GM21360 (cell line): Measurements from ENCODE around the gene DIP2C.
A peak's percentile ranks its signal among the peaks of the same experiment; 100 is the strongest.
"Not testable (repeated sequence)": the region's sequence is repeated elsewhere in the genome, so short reads cannot be mapped to it uniquely, and the experiment has no call there.

ENCODE experiments used
- ATAC-seq: cut with Tn5 transposase; IDR thresholded peaks from one replicate; pipeline ENCODE4 v1.9.1; 2021; ENCODE audit warnings: mild to moderate bottlenecking, moderate library complexity; ENCODE audit not compliant: unreplicated experiment

The DIP2C gene

DNA sequence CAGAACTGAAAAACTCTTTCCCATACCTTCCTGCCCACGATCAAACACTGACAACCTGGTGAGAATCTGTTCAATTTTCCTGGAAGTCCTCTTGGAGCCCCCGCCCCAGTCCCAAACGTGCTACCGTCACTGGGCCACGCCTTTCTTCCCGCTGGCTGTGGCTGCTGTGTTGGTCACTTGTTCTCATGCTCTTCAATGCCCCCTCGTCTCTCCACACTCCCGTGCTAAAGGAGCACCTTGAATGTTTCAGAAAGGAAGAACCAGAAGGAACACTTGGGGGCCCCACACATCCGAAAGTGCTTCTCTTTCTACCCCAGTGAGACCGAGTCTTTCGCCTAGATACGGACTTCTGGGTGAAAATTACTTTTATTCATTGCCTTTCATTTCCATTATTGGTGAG lies 215.1 kb downstream of the DIP2C start:
- ATAC-seq: no peak

DNA sequence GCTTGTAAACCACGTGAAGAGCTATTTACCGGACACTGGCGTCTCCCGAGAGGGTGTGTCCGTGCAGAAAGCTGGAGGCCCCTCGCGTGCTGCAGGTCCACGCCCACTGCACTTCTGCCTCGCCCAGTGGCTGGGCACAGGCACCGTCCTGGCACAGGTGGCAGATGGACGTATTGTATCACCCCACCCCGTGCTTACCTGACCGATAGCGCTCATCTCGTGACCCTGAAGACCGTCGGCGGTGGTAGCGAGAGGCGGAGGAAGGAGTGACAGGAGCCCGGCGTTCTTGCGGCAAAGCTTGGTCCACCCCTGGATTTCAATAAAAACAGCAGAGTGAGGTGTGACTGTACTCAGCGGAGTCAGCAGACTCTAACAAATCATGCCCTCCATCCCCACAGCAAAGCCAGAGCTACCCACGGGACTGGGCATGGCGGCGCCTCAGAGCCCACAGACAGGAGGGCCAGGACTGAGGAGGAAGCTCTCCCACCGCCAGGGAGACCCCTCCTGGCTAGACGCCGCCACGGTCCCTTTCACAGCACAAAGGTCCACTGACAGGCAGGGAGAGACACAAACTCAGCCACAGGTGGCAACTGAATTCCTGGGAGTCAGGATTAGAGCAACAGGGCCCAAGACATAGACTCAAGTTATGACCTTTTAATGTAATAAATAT lies 217.1 kb downstream of the DIP2C start:
- ATAC-seq: no peak

DNA sequence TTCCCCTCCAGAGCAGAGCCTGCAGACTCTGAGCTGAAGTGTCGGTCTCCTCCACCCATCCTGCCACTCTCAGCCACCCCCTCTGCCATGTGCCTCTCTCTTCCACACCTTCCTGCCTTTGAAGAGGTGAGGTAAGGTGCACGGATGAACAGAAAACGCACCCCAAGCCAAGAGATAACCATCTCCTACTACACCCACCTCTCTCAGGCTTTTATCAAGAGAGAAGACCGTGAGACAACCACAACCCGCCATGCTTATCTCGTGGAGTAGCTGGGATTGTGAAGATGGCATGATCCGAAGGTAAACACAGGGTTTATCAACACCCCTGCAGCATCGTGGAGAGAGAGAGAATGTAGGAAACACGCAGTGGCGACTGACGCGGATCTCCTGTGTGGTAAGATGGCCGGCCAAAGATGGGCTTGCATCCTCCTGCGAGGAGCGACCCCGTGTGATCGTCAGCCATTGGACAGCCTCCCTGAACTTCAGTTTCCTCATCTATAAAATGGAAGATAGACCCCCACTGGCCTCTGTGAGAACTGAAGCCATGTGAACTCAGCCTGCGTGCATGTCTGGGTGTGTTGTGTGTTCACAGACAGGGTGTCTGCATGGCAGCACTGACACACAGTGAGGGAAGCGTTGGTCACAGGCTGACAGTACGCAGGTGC lies 219.0 kb downstream of the DIP2C start:
- no peak for ATAC-seq

DNA sequence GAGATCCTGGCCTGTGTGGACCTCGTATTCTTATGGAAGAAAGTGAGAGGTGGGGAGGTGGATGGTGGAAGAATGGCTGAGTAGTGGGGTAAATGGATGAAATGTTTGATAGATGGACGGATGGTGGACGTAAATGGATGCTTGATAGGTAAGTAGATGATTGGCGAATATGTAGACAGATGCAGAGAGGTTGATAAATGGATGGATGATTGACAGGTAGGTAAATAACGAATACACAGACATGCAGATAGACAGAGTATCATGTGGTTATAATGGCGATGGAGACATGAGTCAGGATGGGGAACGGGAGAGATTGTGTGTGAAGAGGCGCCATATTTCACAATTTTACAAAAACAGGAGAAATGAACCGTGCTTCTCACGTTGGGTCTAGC lies 219.5 kb downstream of the DIP2C start:
- ATAC-seq: no peak

DNA sequence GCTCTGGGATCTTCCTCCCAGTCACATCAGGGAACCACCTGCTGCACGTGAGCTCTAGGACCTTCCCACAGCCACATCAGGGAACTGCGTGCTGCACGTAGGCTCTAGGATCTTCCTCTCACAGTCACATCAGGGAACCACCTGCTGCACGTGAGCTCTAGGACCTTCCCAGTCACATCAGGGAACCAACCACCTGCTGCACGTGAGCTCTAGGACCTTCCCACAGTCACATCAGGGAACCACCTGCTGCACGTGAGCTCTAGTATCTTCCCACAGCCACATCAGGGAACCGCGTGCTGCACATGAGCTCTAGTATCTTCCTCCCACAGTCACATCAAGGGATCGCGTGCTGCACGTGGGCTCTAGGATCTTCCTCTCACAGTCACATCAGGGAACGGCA lies 229.7 kb downstream of the DIP2C start:
- no peak for ATAC-seq

DNA sequence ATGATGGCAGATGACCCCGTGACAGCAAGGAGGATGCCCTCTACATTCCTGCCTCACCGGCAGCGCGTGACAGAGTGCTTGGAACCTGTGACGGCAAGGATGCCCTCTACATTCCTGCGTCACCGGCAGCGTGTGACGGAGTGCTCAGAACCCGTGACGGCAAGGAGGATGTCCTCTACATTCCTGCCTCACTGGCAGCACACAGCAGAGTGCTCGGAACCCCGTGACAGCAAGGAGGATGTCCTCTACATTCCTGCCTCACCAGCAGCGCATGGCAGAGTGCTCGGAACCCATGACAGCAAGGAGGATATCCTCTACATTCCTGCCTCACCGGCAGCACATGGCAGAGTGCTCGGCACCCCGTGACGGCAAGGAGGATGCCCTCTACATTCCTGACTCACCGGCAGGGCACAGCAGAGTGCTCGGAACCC lies 231.0 kb downstream of the DIP2C start:
- no peak for ATAC-seq

DNA sequence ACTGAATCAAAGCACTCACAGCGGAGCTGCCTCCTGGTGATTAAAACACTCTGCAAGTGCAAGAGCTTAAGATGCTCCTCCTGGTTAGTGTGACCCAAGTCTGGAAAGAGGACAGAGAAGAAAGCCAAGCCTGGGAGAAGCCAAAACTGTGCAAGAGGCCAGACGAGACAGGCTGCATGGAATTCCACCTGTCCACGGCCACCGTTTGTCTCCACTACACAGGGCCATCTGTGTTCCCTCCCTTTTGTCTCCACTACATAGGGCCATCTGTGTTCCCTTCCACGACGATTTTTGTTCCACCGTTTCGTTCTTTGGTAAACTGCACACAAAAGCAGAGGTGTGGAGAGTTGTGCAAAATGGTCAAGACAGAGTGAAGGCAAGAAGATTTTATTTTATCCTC lies 233.0 kb downstream of the DIP2C start:
- no peak for ATAC-seq

DNA sequence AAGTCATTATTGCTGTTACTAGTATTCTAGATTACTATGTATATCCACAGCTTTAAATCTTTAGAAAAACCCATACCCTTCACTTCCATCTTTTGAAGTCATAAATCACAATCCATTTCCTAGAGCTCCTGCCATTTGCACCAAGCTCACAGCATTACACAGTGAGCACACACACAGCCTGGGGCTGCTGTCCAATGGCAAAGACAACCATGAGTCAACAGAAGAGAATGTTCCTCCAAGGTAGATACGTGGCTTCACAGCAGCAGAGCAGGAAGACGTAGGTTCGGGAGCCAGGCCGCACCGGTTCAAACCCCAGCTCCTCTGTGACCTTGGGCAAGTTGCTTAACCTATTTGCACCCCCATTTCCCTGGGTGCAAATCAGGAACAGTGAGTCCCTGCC lies 234.6 kb downstream of the DIP2C start:
- no peak for ATAC-seq

DNA sequence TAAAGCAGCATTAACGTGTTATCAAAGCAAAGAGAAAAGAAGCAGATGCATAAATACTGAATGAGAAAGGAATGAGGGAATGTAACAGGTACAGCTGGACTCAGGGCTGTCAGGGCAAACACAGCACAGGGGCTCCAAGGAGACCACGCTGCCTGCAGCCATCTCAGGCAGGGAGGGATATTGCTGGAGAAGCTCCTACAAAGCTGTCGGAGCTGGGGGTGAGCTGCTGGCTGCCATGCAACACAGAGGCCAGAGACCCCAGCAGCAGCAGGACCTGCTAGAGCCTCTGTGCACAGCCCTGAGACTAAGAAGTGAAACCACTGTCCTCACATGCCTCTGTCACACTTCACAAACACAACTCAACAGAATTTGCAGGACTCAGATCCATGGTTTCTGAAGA lies 235.8 kb downstream of the DIP2C start:
- no peak for ATAC-seq

DNA sequence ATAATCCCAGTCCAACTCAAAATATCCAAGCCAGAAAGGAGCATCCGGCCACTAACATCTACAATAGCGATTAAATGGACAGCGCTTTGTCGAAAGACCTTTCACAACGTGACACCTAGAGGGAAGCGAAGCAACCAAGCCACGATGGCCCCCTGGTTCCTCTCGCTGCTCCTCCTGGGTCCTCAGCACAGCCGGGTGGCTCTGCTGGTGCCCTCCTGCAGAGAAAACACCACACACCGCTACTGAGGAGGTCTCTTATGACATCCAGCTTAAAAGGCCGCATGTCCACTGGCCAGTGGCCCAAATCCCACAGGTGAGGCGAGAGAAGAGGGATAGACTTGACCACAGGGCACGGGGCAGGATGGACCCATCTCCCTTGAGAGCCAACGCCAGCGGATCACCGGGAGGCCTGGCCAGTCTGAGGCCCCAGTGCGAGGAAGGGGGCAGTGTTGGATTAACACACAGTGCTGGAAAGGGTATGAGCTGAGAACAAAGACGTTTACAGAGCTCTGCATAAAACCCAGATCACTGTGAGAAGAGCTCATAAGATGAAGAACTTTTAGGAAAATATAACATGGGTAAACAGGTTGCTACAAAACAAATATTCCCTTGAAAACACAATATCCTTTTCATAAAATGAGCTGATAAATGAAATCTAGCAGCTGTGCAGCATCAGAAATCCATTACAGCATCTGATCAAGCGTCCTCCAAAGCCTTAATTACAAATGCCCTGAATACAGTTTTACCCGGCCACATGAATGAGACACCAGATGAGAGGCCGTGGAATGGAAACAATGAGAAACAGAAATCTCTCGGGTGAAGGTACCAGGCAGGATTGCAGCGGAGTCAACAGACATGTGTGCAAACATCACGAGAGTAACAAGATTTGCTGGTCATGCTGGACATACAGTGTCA lies 236.7 kb downstream of the DIP2C start:
- no peak for ATAC-seq

DNA sequence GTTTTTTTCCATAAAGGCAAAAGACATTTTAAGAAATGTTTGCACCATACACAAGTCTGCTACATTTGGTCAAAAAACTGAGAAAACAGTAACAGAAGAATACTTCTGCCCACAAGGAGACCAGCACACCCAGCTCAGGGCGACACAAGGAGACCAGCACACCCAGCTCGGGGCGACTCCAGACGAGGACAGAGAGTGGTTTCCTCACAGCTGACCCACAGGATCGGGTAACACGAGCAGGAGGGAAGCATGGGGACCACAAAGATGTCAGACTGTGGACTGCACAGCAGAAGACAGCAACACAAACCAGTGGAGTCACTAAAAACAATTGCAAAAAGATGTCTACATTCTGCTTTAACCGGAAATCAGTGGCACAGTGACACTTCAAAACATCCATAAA lies 237.6 kb downstream of the DIP2C start:
- ATAC-seq: no peak

DNA sequence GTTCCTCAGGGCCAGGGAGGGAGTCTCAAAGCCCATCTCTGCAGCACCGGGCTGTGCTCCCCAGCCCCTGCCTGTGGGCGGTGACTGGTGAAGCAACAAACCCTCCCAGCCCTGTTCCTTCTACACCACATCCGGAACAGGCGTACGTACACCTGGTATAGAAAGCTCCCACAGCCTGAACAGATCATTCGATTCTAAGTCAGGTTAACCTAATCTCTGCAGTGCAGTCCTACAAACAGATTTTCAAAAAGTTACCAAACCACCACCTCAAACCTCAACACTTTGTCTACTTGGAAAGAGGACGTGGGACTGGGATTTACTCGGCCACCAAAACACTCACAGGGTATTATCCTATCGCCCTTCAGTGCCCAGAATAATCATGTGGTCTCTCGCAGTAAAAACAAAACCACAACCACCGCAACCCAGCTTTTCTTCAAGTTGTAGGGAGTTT lies 238.4 kb downstream of the DIP2C start:
- peak; percentile 93 for ATAC-seq

DNA sequence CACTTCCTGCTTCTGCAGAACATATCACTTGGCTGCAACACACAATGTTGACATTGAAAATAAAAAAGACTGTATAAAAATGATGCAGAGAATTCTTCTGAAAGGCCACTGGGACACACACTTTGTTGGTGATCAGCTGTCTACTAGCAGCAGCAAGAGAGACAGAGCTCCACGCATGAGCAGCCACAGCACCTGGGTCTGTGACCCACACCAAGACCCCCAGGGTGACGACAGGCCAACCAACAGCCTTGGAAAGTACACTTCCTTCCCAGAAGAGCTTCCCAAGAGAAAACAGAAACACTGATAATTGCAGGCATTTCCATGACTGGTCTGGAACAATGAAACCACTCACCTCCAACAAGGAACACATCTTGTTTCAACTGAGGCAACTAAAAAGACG lies 239.0 kb downstream of the DIP2C start:
- no peak for ATAC-seq

DNA sequence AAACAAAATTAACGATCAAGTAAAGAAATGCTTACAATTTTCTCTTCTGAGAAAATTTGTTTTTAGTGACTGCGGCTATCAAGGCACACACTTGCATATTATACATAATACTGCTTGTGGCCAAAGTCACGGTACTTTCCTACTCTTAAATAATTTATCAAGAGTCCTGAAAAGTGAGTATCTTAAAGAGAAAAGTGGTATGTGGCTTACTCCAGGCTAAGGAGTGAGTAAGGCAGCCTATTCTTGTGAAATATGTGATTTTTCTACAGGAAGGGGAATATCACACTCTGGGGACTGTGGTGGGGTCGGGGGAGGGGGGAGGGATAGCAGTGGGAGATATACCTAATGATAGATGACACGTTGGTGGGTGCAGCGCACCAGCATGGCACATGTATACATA lies 240.1 kb downstream of the DIP2C start:
- ATAC-seq: not testable (repeated sequence)

DNA sequence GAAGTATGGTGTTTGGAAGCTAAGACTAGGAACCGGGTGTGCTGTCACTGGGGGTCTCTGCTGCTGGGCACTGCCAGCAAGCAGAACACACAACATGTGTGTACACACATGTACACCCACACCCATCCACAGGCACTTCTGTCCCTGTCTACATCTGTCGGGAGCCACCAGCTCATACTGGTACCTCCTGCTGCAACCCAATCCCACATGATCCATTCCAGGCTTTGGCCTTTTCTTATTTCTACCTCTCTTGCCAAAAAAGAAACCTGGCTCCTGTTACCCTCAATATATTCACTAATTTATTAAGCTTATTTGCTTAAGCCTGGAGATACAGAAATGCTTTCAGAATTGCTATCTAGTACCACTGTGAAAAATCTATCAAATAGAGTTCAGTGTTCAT lies 246.0 kb downstream of the DIP2C start:
- ATAC-seq: no peak

DNA sequence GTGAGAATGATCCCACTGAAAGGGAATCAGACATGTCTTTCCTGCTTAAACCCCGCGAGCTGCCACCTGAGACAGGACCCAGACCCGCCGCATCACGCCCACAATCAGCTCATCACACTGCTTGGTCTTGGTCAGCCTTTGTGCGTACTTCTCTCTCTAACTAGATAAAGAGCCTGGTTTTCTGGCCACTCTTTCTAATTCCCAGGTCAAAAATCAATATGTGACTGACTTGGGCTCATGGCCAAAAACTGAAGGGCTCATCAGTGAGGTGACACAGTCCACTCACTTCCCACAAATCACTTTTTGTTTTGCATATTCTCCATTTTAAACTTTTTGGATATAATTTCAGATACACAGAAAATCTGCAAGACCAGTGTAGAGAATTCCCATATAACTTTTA lies 247.3 kb downstream of the DIP2C start:
- ATAC-seq: no peak

DNA sequence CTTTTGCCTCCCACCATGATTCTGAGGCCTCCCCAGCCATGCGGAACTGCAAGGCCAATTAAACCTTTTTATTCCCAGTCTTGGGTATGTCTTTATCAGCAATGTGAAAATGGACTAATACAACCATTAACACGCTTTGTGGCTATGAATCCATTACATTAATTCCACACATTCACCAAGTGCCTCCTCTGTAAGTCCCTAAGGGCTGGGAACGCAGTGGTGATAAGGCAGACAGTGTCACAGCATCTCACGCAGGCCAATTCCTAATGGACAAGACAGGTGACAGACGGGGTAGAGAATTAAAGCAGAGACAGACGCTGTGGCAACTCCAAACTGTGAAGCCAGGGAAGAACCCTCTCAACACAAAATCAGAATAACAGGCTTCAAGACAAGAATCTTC lies 247.8 kb downstream of the DIP2C start:
- no peak for ATAC-seq

DNA sequence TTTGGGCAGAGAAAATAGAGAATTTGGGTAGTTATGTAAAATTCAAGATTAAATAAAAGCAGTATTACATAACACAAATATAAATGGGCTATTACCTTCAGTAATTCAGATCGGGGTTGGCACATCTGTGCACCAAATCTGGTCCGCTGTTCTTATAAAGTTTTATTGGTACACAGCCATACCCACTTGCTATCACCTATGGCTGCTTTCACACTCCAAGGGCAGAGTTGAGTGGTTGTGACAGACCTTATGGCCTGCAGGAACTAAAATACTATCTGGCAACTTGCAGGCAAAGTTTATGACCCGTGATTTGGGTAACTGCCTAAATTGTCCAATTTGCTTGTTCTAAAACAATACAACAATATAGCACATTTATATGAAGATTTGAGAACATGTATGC lies 249.3 kb downstream of the DIP2C start:
- ATAC-seq: no peak

DNA sequence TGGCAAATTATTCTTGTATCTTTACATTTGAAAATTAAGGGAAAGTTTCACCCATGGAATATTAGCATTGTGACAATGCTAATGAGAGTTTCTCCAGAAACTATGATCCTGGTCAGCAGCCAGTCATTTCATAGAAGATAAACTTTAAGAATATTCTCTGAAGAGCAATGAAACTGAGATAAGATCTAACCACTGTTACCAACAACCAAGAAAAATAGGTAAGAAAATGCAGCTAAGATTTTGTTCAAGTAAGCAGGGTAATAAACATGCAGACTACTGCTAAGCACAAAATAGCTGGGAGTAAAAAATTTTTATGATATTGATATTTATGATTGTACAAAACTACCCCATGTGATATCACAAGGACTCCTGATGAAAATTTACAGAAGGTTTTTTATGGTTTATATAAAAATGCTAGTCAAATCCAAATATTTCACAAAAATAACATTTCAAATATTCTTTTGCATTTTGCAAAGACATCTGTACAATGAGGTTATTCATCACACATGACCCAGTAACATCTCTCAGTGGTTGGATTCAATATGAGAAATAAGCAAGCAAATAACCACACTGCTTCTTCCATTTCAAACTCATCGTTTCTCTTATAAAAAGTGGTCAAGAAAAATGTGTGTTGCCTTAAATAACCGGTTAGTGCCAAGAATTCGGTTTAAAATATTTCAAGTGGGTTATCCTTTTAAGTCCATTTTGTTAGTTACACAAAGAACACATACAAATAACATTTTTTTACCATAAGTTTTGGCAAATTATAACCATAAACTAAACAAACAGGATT lies 251.6 kb downstream of the DIP2C start:
- no peak for ATAC-seq

DNA sequence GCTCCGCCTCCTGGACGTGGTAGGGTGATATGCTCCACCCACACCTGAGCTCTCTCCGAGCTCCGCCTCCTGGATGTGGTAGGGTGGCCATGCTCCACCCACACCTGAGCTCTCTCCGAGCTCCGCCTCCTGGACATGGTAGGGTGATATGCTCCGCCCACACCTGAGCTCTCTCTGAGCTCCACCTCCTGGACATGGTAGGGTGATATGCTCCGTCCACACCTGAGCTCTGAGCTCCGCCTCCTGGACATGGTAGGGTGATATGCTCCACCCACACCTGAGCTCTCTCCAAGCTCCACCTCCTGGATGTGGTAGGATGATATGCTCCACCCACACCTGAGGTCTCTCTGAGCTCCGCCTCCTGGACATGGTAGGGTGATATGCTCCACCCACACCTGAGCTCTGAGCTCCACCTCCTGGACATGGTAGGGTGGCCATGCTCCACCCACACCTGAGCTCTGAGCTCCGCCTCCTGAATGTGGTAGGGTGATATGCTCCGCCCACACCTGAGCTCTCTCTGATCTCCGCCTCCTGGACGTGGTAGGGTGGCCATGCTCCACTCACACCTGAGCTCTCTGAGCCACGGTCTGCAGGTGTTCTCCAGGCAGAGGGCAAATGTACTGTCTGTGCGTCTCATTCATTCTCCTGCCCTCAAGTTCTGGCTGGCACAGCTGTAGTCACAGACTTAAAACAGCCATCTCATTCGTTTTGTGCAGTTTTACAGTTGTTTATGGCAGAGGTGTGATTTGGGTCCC lies 252.4 kb downstream of the DIP2C start:
- no peak for ATAC-seq
